ENCODE measurements around the gene DDX28. TPM values are rescaled to one million over a fixed set of nuclear protein-coding genes. Genes with fewer than 3 reads are reported as not detected.

DDX28 gene
- total and polyA plus RNA-seq, 10 of the 15 experiments (the other 5 are each of a cell fraction or from before 2014, with no cell fraction given): 3.6 to 40.4 (median 20.0) TPM

DNA sequence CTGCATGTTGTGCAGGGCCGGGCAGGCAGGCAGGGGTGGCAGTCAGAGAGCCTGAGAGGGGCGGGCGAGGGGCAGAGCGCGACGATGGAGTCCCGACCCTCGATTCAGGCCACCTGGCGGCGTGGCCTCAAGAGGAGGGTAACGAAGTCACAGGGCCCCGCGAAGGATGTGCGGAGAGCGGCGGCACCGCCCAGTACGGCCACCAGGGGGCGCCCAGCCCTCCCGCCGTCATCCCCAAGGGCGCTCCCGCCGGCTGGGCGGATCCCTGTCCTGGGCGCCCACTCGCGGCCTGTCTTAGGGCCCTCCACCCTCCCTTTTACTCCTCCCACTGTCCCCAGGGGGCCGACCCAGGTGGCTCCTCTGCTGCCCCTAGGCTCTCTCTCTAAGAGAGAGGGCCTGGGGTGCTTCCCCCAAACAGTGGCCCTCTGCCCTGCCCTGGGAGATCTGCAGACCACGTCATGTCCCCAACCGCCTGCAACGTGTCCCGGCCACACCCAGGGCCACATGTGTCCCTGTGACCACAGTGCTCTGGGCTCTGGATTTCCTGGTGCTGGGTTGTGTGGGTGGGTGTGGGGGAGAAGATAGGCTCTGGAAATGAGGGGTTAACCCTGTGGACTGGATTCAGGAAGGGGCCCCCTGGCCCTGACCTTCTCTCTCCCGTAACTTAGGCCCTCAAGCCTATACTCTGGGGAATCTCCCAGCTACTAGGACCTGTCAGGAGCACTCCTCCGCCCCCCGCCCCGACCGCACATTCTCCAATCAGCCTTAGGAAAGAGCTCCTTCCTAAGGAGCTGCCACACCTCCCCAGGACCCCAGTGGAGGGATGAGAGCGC, 29.6 kb downstream of the DDX28 start (continued):
- TF ChIP-seq ZBTB40 (IDR thresholded peaks at IDR 0.05; ENCODE audit: borderline replicate concordance) (no peak), FOS (IDR thresholded peaks at IDR 0.05; ENCODE audit: borderline replicate concordance, extremely low read depth, insufficient read length) (no peak), POU2F2 (IDR thresholded peaks at IDR 0.05; ENCODE audit: borderline replicate concordance, low read depth, low read length) (no peak), RCOR1 (conservative IDR thresholded peaks at IDR 0.05; ENCODE audit: low read depth, low read length) (0 out of 2 replicates have a peak, but pooled peaks have one; percentile 48), BRCA1 (IDR thresholded peaks at IDR 0.05; ENCODE audit: low read depth, low read length) (no peak), MTA2 (IDR thresholded peaks at IDR 0.05; ENCODE audit: low read depth) (no peak), JUND (IDR thresholded peaks at IDR 0.05; ENCODE audit: low read depth, low read length) (peak; percentile 55; the same call in 1 of the 2 replicates), CEBPZ (IDR thresholded peaks at IDR 0.05; ENCODE audit: low read depth, low read length) (no peak), KAT2A (conservative IDR thresholded peaks at IDR 0.05; ENCODE audit: control insufficient read depth, low read depth, low read length) (no peak)
- TF ChIP-seq, protein P1, sequence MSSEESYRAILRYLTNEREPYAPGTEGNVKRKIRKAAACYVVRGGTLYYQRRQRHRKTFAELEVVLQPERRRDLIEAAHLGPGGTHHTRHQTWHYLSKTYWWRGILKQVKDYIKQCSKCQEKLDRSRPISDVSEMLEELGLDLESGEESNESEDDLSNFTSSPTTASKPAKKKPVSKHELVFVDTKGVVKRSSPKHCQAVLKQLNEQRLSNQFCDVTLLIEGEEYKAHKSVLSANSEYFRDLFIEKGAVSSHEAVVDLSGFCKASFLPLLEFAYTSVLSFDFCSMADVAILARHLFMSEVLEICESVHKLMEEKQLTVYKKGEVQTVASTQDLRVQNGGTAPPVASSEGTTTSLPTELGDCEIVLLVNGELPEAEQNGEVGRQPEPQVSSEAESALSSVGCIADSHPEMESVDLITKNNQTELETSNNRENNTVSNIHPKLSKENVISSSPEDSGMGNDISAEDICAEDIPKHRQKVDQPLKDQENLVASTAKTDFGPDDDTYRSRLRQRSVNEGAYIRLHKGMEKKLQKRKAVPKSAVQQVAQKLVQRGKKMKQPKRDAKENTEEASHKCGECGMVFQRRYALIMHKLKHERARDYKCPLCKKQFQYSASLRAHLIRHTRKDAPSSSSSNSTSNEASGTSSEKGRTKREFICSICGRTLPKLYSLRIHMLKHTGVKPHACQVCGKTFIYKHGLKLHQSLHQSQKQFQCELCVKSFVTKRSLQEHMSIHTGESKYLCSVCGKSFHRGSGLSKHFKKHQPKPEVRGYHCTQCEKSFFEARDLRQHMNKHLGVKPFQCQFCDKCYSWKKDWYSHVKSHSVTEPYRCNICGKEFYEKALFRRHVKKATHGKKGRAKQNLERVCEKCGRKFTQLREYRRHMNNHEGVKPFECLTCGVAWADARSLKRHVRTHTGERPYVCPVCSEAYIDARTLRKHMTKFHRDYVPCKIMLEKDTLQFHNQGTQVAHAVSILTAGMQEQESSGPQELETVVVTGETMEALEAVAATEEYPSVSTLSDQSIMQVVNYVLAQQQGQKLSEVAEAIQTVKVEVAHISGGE (CRISPR knock-in tag; IDR thresholded peaks at IDR 0.05): no peak
- TF ChIP-seq, protein P2, sequence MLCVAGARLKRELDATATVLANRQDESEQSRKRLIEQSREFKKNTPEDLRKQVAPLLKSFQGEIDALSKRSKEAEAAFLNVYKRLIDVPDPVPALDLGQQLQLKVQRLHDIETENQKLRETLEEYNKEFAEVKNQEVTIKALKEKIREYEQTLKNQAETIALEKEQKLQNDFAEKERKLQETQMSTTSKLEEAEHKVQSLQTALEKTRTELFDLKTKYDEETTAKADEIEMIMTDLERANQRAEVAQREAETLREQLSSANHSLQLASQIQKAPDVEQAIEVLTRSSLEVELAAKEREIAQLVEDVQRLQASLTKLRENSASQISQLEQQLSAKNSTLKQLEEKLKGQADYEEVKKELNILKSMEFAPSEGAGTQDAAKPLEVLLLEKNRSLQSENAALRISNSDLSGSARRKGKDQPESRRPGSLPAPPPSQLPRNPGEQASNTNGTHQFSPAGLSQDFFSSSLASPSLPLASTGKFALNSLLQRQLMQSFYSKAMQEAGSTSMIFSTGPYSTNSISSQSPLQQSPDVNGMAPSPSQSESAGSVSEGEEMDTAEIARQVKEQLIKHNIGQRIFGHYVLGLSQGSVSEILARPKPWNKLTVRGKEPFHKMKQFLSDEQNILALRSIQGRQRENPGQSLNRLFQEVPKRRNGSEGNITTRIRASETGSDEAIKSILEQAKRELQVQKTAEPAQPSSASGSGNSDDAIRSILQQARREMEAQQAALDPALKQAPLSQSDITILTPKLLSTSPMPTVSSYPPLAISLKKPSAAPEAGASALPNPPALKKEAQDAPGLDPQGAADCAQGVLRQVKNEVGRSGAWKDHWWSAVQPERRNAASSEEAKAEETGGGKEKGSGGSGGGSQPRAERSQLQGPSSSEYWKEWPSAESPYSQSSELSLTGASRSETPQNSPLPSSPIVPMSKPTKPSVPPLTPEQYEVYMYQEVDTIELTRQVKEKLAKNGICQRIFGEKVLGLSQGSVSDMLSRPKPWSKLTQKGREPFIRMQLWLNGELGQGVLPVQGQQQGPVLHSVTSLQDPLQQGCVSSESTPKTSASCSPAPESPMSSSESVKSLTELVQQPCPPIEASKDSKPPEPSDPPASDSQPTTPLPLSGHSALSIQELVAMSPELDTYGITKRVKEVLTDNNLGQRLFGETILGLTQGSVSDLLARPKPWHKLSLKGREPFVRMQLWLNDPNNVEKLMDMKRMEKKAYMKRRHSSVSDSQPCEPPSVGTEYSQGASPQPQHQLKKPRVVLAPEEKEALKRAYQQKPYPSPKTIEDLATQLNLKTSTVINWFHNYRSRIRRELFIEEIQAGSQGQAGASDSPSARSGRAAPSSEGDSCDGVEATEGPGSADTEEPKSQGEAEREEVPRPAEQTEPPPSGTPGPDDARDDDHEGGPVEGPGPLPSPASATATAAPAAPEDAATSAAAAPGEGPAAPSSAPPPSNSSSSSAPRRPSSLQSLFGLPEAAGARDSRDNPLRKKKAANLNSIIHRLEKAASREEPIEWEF (IDR thresholded peaks at IDR 0.05; ENCODE audit: insufficient replicate concordance, low read depth, low read length): no peak

Data from GM12878 (cell line).